ENCODE measurements around the gene SLC25A38. TPM values are rescaled to one million over a fixed set of nuclear protein-coding genes. Genes with fewer than 3 reads are reported as not detected.
A peak's percentile ranks its signal among the peaks of the same experiment; 100 is the strongest.

SLC25A38 gene
- total and polyA plus RNA-seq, 8 donors = 14.2 to 29.4 (median 24.0) TPM

- intact Hi-C loops (cut with DNase I) = no loop called here
- Histone ChIP-seq H3K36me3 (peaks cover 5 to 46% (median 25%) of the 10 kb centered on the region in 3 donors), H3K9me3 (no peaks in the 10 kb centered on the region), H3K27me3 (no peaks in the 10 kb centered on the region), H3K4me3 (peak overlapping the region in 1 of 4 donors; percentile 48), H3K27ac (no peak overlapping the region), H3K4me1 (peaks cover 14 to 18% (median 16%) of the 10 kb centered on the region in 3 donors)
- FAIRE-seq (no peak), DNase-seq (no peak), ATAC-seq (no peak)
- TF ChIP-seq CTCF (IDR thresholded peaks at IDR 0.05) = no peak
- WGBS, 2 donors = 82 to 90% methylated on average over 21 of the region's 21 CpGs
Measured at GRCh38 chr3:39408493-39409372, 25.6 kb downstream of the SLC25A38 start.

GRCh38 chr3:39409514-39410136, 26.5 kb downstream of the SLC25A38 start:
- peaks cover 5 to 51% (median 25%) of the 10 kb centered on the region in 3 donors for H3K36me3 ChIP-seq
- 65 to 68% methylated on average over 7 of the region's 7 CpGs for WGBS, 2 donors
- no peak for ATAC-seq

GRCh38 chr3:39410893-39411292, 27.7 kb downstream of the SLC25A38 start:
- ATAC-seq = no peak
- Histone ChIP-seq H3K36me3 (peaks cover 5 to 51% (median 25%) of the 10 kb centered on the region in 3 donors), H3K27me3 (no peaks in the 10 kb centered on the region), H3K27ac (no peak overlapping the region), H3K4me1 (peaks cover 14 to 18% (median 16%) of the 10 kb centered on the region in 3 donors), H3K4me3 (no peak overlapping the region), H3K9me3 (no peaks in the 10 kb centered on the region)
- no peak for TF ChIP-seq CTCF (IDR thresholded peaks at IDR 0.05)
- no peak for DNase-seq
- intact Hi-C loops (cut with DNase I) = no loop called here
- 93 to 98% methylated on average over 6 of the region's 7 CpGs for WGBS, 2 donors
- no peak for FAIRE-seq

More at GRCh38 chr3:39409514-39410136, 26.5 kb downstream of the SLC25A38 start:
- Histone ChIP-seq H3K27me3 (no peaks in the 10 kb centered on the region), H3K4me1 (peaks cover 14 to 18% (median 16%) of the 10 kb centered on the region in 3 donors), H3K27ac (no peak overlapping the region), H3K9me3 (no peaks in the 10 kb centered on the region), H3K4me3 (no peak overlapping the region)
- no peak for DNase-seq
- intact Hi-C loops (cut with DNase I) = no loop called here
- no peak for TF ChIP-seq CTCF (IDR thresholded peaks at IDR 0.05)
- FAIRE-seq = no peak

GRCh38 chr3:39412668-39413260, 29.6 kb downstream of the SLC25A38 start:
- Histone ChIP-seq H3K27me3 (no peaks in the 10 kb centered on the region), H3K36me3 (peaks cover 5 to 51% (median 25%) of the 10 kb centered on the region in 3 donors), H3K9me3 (no peaks in the 10 kb centered on the region), H3K4me3 (no peak overlapping the region), H3K4me1 (peaks cover 13 to 16% (median 16%) of the 10 kb centered on the region in 3 donors), H3K27ac (no peak overlapping the region)
- 93 to 94% methylated on average over 9 of the region's 9 CpGs for WGBS, 2 donors
- intact Hi-C loops (cut with DNase I) = no loop called here
- no peak for DNase-seq
- TF ChIP-seq CTCF (IDR thresholded peaks at IDR 0.05) = no peak
- no peak for ATAC-seq
- no peak for FAIRE-seq

Data from pancreas (tissue), 10 donors.